ENCODE data around the gene CD200R1. TPM values are rescaled to one million over a fixed set of nuclear protein-coding genes. Genes with fewer than 3 reads are reported as not detected.

Gene CD200R1
- total RNA-seq, 4 donors from 2014 or later, result 3.0 to 7.3 (median 6.2) TPM

DNA sequence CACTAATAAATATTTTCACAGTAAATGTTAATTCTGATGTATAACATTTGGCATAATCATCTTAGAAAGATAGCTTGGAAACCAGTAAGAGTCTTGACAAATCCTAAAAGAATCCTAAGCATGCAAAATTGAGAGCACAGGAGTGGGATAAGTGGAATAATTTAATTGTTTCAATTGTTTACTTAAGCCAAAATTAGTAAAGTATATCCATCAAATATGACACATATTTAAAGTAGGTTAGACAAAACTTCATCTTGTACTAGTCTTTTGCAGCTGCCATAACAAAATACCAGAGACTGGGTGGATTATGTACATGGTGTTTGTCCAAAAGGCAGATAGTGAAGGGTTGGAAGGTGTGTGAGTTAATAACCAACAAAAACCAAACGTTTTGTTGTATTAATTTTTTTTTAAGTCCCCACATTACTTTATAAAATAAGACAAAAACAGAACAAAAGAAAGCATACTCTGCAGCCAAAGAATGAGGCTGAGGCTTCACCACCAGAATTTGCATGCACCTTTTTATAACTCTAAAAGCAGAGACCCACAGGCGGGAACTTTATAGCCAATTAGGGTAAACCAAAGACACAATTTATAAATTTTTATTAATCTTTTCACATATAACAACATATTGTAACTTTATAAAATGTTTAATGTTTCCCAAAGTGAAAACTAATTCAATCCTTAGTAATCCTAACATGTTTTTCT is 86.4 kb downstream of the CD200R1 start:
- TF ChIP-seq, protein P1, sequence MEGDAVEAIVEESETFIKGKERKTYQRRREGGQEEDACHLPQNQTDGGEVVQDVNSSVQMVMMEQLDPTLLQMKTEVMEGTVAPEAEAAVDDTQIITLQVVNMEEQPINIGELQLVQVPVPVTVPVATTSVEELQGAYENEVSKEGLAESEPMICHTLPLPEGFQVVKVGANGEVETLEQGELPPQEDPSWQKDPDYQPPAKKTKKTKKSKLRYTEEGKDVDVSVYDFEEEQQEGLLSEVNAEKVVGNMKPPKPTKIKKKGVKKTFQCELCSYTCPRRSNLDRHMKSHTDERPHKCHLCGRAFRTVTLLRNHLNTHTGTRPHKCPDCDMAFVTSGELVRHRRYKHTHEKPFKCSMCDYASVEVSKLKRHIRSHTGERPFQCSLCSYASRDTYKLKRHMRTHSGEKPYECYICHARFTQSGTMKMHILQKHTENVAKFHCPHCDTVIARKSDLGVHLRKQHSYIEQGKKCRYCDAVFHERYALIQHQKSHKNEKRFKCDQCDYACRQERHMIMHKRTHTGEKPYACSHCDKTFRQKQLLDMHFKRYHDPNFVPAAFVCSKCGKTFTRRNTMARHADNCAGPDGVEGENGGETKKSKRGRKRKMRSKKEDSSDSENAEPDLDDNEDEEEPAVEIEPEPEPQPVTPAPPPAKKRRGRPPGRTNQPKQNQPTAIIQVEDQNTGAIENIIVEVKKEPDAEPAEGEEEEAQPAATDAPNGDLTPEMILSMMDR (IDR thresholded peaks at IDR 0.05; ENCODE audit: low read depth), result no peak

DNA sequence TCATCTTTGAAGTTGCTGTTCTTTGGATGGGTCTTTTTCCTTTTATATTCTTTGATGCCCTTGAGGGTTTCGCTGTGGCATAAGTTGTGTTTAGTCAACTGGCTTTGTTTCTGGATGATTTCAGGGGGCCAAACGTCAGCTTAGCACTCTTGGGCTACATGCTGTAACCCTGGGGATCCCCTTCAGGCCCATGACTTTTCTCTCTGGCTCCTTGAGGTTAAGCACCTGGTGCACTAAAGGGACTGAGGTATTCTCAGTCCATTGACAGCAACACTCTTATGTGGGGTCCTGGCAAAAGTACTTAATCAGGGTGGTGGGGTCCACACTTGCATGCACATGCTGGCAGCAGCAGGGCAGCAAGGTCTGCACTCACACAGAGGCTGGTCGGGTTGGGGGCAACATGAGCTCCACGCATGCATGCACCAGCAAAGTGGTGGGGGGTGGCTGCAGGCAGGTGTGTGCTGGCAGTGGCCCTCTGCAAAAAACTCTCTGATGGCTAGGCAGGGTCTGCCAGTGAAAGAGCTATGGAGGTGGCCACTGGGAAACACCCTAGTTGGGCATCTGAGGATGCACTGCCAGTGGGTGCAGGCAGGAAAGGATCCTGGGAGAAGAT is 90.1 kb downstream of the CD200R1 start:
- TF ChIP-seq, protein P1 (IDR thresholded peaks at IDR 0.05; ENCODE audit: low read depth), result no peak

DNA sequence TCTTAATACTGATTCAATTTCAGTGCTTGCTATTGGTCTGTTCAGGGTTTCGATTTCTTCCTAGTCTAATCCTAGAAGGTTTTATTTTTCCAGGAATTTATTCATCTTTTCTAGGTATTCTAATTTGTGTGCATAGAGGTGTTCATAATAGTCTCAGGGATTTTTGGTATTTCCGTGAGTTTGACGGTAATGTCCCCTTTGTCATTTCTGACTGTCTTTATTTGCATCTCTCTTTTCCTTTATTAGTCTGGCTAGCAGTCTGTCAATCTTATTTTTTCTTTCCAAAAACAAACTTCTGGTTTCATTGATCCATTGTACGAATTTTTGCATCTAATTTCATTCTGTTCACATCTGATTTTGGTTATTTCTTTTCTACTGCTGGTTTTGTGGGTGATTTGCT is 93.0 kb downstream of the CD200R1 start:
- TF ChIP-seq, protein P1 (IDR thresholded peaks at IDR 0.05; ENCODE audit: low read depth), result no peak

DNA sequence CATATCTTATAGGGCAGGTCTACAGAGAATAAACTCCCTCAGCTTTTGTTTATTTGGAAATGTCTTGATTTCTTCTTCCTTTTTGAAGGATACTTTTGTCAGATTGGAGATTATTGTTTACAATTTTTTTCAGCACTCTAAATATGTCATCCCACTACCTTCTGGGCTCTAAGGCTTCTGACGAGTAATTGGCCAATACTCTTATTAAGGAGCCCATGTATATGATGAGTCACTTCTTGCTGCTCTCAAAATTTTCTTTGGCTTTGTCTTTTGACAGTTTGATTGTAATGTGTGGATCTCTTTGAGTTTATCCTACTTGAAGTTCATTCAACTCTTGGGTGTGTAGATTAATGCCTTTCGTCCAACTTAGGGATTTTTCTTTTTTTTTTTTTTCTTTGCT is 99.3 kb downstream of the CD200R1 start:
- TF ChIP-seq, protein P1 (IDR thresholded peaks at IDR 0.05; ENCODE audit: low read depth), result no peak

GRCh38 chr3:112874725-112875124 is 100.2 kb downstream of the CD200R1 start:
- TF ChIP-seq, protein P1 (IDR thresholded peaks at IDR 0.05; ENCODE audit: low read depth), result no peak

- TF ChIP-seq, protein P1 (IDR thresholded peaks at IDR 0.05; ENCODE audit: low read depth), result no peak
These were observed 101.3 kb downstream of the CD200R1 start for GRCh38 chr3:112873632-112874031.

DNA sequence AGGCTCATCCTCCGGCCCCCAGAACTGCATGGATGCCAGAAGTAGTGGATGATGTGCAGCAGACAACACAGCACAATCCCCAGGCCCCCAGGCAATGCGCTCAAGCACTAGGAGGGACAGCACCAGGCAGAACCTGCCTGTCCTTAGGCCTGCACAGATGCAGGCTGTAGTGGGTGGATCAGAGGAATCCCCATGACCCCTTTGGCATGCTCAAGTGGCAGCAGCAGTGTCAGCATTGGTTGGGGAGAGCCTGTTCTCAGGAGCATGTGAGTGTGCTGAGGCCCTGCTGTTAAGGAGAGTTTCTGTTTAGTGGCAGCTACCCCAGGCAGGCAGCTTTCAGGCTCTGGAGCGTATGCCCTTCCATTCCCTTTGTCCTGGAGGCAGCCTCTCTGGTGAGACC is 103.2 kb downstream of the CD200R1 start:
- TF ChIP-seq, protein P1 (IDR thresholded peaks at IDR 0.05; ENCODE audit: low read depth), result no peak

Other genes starting within 250 kb of the CD200R1 start
- not detected for gene CD200R1L, start 128.2 kb downstream of the CD200R1 start, total RNA-seq
- gene GTPBP8, start 15.9 kb upstream of the CD200R1 start, total RNA-seq, result 10 to 100 TPM; 19.9 to 37.2 (median 22.8) TPM
- 10 to 100 TPM; 15.1 to 46.5 (median 28.4) TPM for gene BOC, start 236.5 kb upstream of the CD200R1 start, total RNA-seq